ENCODE data around the gene TBC1D22B.

DNA sequence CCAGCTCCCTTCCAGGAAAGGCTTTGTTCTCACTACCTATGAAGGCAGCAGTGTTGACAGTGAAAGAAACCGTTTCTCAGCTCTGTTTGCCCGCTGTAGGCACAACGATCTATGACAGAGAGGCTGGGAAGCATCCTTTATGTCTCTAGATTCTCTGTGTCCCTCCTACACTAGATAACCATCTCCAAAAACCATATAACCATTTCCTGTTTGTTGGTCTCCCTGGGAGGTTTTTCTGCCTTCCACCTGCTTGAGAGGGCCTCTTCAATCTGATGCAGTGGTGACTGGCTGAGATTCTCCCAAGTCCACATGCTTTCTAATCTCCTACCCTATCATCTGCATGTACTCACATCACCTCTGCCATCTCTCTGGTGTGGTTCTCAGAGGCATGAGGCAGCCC, 32.4 kb downstream of the TBC1D22B start:
- TF ChIP-seq PREB (CRISPR knock-in tag; IDR thresholded peaks at IDR 0.05) (no peak), TEAD4 (IDR thresholded peaks at IDR 0.05; ENCODE audit: low read length) (no peak), TEAD4 (CRISPR knock-in tag; IDR thresholded peaks at IDR 0.05; ENCODE audit: borderline replicate concordance) (no peak)
